ENCODE results near the gene FAAP100. TPM values are rescaled to one million over a fixed set of nuclear protein-coding genes. Genes with fewer than 3 reads are reported as not detected.
"Not testable (repeated sequence)": the region's sequence is repeated elsewhere in the genome, so short reads cannot be mapped to it uniquely, and the experiment has no call there.

The FAAP100 gene
- 10 to 100 TPM in 11 of 12 donors, not detected in 1; 14.0 to 54.1 (median 18.0) TPM for polyA plus RNA-seq (ENCODE audit: insufficient read length in 12 of 12)
- long read RNA-seq, donor 1, partial matches to known transcripts, result 0 of 3 reads
- long read RNA-seq, donor 1, other reads (novel, unspliced or antisense), result 0 of 3 reads
- long read RNA-seq, donor 2, partial matches to known transcripts, result 0 of 4 reads
- long read RNA-seq, donor 2, other reads (novel, unspliced or antisense), result 0 of 4 reads
- long read RNA-seq, donor 3, partial matches to known transcripts, result 0 of 2 reads
- long read RNA-seq, donor 3, other reads (novel, unspliced or antisense), result 0 of 2 reads
- long read RNA-seq, donor 4, partial matches to known transcripts, result 0 of 3 reads
- long read RNA-seq, donor 4, other reads (novel, unspliced or antisense), result 0 of 3 reads
- long read RNA-seq, donor 5, transcript FAAP100-202 (5 exons, 2,996 nt), result major isoform, 5 of 5 reads
- long read RNA-seq, donor 5, partial matches to known transcripts, result 0 of 5 reads
- long read RNA-seq, donor 5, other reads (novel, unspliced or antisense), result 0 of 5 reads
- long read RNA-seq, donor 6, partial matches to known transcripts, result 0 of 2 reads
- long read RNA-seq, donor 6, other reads (novel, unspliced or antisense), result 0 of 2 reads
- long read RNA-seq, donor 7, partial matches to known transcripts, result 0 of 3 reads
- long read RNA-seq, donor 7, other reads (novel, unspliced or antisense), result 0 of 3 reads
- long read RNA-seq, donor 8, partial matches to known transcripts, result 0 of 4 reads
- long read RNA-seq, donor 8, other reads (novel, unspliced or antisense), result 0 of 4 reads
- long read RNA-seq, donor 9, partial matches to known transcripts, result 0 of 1 reads
- long read RNA-seq, donor 9, other reads (novel, unspliced or antisense), result 0 of 1 reads
- long read RNA-seq, donor 10, partial matches to known transcripts, result 0 of 1 reads
- long read RNA-seq, donor 10, other reads (novel, unspliced or antisense), result 0 of 1 reads
- long read RNA-seq, donor 11, partial matches to known transcripts, result 0 of 6 reads
- long read RNA-seq, donor 11, other reads (novel, unspliced or antisense), result 0 of 6 reads

- DNase-seq, result peak; percentile 75
Measured at GRCh38 chr17:81552244-81553017, at the start of gene FAAP100. Gene FAAP100, minus strand, starts transcription at chr17:81552353. Its CDS starts 23 bp downstream, at chr17:81552330.

DNA sequence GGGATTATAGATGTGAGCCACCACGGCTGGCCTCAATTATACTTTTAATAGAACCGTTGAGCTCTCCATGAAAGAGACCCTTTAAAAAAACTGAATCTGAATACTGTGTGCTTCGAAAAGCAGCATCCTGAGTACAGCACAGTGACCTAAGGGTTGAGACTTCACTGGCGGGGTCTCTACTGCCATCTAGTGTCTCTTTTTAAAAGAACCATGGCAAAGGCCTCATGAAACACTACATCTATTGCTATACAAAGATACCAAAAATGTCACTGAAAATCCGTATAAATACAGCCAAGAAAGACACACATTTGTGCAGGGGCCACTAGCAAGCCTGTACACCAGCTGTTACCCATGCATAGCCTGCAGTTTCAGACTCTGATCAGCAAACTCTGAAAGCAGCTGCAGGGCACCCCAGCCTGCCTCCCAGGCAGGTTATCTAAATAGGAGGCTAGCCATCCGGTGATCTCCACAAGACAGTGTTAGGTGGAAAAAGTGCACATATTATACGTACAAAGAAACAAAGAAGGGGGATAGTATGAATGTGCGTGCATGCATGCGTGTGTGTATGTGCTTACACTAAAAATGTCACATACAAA, 49.5 kb upstream of the FAAP100 start:
- DNase-seq, result peak; percentile 71

DNA sequence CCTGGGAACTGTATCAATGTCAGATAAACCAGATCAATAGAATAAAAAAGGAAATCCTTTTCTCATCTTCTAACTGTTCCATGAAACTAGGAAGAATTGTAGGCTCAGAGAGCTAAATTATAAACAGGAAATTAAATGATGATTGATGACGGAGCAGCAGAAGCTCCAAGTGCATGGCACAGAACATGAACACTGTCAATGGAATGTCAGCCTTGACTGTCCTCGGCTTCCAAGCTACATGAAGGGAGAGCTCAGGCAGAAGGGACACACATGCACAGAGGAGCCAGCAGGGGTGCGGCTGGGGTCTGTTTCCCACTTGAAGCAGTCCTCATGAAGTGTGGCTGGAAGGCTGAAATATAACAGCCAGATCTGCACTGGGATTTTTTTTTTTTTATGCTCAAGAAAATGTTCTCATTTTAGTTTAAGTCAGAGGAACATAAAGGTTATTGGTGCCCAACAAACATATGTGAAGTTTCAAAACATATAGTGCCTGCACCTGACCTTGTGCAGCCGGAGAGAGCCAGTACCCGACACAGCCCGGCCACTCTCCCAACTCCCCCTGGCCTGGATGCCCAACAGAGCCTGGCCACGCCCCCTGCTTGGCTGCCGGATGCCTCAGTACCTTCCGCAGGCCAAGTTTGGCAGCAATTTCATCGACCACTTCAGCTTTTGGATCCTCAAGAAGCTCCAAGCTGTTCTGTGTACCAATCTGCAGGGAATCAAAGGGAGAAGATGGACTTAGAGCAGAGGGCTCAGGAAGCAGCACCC, 47.8 kb upstream of the FAAP100 start:
- DNase-seq, result no peak

DNA sequence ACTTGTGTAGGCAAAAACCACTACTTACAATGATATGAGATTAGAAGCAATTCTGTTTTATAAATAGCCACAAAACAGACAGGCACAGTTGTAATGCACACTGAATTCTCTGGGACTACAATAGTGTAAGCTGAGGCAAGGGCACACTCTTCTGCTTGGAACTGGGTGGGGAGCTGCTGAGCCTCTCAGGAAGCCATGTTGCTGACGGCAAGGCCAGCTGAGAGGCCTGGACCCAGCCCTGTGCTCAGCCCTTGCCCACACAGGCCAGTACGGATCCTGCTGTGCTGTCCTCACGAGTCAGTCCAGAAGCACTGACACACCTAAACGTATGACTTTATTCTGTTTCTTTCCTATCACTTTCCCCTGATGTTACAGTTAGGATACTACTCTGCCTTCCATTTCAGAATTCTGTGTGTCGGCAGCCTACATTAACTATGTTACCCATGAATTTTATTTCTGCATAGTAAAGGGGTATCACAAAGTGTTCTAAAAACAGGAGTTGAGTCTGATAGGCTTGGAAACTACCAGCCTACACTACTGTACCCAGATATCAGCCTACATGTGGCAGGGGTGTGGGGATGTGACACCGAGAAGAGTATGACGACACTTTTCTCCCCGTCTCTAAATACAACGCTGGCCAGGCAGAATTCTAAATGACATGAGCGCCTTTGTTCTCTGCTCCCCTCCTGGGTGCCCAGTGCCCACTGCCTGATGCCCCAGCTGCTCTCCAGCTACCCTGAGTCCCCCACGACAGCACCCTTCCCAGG, 41.1 kb upstream of the FAAP100 start:
- no peak for DNase-seq

- DNase-seq, result no peak
Measured at GRCh38 chr17:81591971-81592370, 39.8 kb upstream of the FAAP100 start.

DNA sequence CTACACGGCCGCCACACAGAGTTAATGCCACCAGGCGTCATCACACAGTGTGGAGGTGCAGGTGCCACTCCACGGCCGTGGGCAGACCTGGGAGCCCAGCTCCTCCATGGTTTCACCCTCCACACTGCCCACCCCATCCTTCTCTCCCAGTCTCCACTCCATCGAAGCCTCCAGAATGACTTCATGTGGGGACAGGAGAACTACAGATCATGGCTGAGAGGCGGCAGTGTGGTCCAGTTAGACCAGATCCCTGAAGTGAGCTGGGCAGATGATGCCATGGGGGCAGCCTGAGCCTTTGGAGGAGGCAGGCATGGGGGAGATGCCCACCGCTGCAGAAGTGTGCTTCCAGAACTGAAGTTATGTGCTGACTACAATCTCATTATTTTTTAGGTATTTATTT, 38.0 kb upstream of the FAAP100 start:
- no peak for DNase-seq

- no peak for DNase-seq
Measured at GRCh38 chr17:81589612-81590011, 37.5 kb upstream of the FAAP100 start.

- DNase-seq, result no peak
Measured at GRCh38 chr17:81586096-81586495, 33.9 kb upstream of the FAAP100 start.

DNA sequence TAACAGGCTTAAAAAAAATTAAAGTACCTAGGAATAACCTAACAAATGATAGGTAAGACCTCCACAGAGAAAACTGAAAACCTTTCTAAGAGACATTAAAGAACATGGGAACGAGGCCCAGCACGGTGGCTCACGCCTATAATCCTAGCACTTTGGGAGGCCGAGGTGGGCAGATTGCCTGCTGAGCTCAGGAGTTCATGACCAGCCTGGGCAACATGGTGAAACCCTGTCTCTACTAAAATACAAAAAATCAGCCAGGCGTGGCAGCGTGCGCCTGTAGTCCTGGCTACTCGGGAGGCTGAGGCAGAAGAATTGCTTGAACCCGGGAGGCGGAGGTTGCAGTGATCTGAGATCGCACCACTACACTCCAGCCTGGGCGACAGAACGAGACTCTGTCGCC, 32.6 kb upstream of the FAAP100 start:
- not testable (repeated sequence) for DNase-seq

DNA sequence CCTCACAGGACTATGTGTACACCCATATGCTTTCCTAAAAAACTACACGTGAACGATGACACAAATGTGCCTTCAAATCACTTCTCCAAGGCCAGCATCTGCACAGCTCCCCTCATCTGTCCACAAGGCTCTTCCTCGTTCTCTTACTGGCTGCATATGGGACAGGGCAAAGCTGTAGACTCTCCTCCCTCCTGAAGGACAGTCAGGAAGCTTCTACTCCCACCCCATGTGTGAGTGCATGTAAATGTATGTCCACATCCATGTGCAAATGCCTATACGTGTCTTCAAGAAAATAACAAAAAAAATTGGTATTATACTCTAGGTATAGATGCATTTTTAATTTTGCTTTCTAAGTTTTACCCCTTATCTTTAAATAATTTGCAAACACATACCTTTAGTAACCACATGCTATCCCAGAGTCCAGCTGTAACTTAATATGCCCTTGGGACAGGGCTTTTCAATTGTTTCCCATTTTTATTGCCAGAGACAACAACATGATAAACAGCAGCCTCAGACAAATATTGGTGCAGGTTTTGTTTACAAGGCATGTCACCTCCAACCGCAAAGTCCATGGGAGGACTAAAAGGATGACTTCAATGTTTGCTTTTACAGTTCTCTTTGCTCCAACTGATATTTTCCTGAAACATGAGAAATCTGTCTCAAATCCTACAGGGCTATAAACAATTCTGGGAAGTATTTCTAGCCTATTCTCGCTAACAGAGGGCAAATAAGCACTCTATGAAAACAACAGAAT, 31.6 kb upstream of the FAAP100 start:
- DNase-seq, result no peak

DNA sequence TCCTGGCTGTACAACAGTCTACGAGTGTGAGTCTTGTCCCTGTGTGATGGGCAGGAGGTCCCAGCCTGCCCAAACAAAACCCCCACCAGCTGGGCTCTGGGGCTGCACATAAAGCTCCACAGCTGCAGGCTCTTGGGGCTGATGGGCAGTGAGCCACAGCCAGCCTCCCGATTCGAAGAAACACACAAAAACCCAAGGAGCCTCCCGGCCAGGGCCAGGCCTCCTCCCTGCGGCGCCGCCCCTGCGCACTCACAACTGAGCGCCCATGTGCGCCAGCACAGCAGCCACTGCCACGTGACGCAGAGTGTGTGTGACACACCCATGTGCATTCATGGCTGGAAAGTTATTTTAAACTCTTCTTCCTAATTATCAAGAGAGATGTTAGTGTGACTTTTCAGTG, 30.6 kb upstream of the FAAP100 start:
- DNase-seq, result no peak

DNA sequence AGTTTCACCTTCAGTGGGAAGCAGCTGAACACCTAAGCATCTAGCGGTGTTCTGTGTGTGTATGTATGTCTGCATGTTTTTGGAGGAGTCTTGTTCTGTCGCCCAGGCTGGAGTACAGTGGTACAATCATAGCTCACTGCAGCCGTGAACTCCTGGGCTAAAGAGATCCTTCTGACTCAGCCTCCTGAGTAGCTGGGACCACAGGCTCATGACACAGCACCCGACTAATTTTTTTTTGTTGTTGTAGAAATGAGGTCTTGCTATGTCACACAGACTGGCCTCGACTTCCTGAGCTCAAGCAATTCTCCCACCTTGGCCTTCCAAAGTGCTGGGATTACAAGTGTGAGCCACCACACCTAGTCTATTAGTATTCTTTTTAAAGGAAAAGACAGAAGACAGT, 30.2 kb upstream of the FAAP100 start:
- DNase-seq, result no peak

- DNase-seq, result no peak
Measured at GRCh38 chr17:81581758-81582157, 29.6 kb upstream of the FAAP100 start.

DNA sequence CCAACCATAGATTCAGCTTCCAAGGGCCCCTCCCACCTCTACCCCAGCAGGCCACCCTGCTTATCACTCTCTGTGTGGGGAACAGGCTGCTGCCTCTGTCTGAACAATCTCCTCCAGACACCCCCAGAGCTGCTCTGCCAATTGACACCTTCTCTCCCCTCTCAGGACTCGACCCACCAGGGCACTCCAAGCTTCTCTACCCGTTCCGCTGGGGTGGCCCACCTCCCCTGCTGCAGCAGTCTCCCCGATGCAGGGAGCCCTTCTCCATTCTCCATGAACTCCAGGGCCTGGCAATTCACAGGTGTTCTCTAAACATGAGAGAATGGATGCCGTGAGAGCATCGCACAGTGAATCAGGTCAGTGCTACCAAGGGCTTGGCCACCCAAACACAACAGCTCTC, 28.3 kb upstream of the FAAP100 start:
- no peak for DNase-seq

DNA sequence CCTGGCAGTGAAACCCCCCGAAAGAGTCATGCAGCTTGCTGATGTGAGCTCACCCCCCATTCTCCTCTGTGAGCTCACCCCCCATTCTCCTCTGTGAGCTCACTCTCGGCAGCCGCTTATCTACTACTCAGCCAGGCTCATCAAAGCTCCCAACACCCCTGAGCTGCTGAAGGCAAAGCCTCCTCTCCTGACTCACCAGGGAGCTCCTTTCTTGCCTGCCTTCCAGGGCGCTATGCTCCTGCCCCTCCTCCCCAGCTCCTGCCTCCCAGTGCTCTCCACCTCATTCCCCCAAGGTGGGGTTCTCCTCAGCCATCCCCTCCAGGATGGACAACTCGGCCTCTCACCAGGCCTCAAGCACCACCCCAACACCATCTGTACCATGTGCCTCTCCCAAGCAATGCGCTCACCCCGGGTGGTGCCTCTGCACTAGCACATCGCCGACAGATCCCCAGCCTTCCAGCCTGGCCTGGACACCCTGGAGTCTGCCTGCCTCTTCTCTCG, 27.7 kb upstream of the FAAP100 start:
- no peak for DNase-seq

DNA sequence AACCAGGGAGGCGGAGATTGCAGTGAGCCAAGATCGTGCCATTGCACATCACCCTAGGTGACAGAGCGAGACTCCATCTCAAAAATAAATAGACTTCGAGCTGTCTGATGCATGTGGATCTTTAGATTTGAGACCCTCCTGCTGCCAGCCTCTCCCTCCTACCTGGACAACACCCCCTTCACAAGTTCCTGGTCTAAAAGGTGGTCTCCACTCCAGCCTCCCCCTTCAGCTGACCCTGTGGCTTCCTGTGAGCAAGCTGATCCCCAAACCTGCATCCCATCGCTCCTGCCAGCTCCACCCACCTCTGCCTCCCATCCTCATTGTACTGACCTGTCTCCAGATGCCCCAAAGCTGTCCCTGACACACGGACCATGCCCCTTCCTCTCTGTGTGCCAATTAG, 27.1 kb upstream of the FAAP100 start:
- DNase-seq, result no peak

GRCh38 chr17:81578561-81579225, 26.5 kb upstream of the FAAP100 start:
- DNase-seq, result no peak

DNA sequence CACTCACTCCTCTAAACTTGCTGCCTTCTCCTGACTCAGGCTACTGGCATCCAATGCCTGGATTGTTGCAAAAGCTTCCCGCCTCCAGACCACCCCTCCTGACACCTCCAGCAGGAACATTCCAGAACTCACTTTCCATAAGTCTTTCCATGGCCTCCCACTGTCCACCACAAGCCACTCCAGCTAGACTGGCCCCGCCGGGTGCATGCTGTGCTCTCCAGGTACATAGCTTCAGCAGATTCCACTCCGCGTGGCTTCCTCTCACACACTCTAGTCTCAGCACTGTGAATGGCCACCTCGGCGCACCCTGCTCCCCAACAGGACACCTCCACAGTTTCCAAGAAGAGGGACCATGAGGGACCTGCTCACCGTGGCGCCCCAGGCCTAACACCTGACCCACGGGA, 25.9 kb upstream of the FAAP100 start:
- DNase-seq, result no peak

Measured in muscle of arm (tissue), 14 donors.